Caki2 (cell line): ENCODE measurements around the gene CCDC60. TPM values are rescaled to one million over a fixed set of nuclear protein-coding genes. Genes with fewer than 3 reads are reported as not detected.

Source experiments
- DNase-seq: peaks from one replicate; pipeline ENCODE4 v3.0.0-alpha.2; 2015; ENCODE audit warnings: low read depth
- in situ Hi-C: cut with HindIII; loops from 2 replicates; pipeline ENCODE4 v1.10.0; 2016; ENCODE audit warnings: low sequenced_read_pairs, low pct_unique_long_range_greater_than_20kb, mixed read lengths
- total RNA-seq: library from RNA; depleted of rRNA; stranded (reverse); fragments of >200 nt; shearing (Covaris generic); gene quantifications from 2 replicates; pipeline ENCODE4 v1.2.3, GENCODE V29; 2014; ENCODE audit warnings: low replicate concordance

Gene CCDC60
- total RNA-seq, 1 experiment from 2014 or later = not detected

GRCh38 chr12:119412811-119413794, 78.6 kb downstream of the CCDC60 start:
- in situ Hi-C loops = no loop called here

DNA sequence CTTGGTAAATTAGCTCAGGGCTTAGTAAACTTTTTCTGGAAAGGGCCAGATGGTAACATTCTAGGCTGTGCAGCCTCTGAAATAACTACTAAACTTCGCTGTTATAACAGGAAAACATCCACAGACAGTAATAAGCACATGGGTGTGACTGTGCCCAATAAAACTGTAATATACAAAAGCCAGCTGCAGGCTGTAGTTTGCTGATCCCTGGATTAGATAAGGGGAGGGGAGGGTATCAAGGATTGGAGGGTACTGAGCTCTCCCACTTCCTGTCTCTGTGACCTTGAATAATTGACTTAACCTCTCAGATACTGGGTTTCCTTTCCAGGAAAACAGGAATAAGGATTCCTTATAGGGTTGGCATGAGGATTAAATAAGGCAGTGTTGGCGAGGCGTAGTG, 81.2 kb downstream of the CCDC60 start:
- in situ Hi-C loops = no loop called here

More at GRCh38 chr12:119412811-119413794, 78.6 kb downstream of the CCDC60 start:
- DNase-seq = peak; percentile 48

GRCh38 chr12:119417440-119417839, 82.9 kb downstream of the CCDC60 start:
- in situ Hi-C loops = no loop called here

More for the DNA sequence above, 81.2 kb downstream of the CCDC60 start:
- DNase-seq = no peak

DNA sequence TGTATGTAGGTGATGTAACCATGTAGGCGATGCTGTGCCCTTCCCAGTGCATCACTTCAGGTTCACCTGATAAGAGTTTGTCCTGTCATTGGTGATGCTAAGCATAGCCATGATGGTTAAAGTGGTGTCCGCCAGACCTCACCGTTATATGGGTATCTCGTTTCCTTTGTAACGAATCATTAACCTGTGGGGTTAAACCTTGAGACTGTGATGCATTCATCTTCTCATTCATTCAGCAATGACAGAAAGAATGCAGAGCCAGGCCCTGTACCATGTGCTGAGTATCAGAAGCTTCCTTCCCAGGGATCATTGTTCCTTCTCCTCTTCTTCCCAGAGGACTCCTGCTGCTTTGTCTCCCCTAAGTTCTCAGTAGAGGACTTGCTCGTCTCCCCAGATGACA, 84.9 kb downstream of the CCDC60 start:
- no peak for DNase-seq
- in situ Hi-C loops = no loop called here

More at GRCh38 chr12:119417440-119417839, 82.9 kb downstream of the CCDC60 start:
- no peak for DNase-seq

GRCh38 chr12:119423285-119423684, 88.8 kb downstream of the CCDC60 start:
- in situ Hi-C loops = no loop called here
- DNase-seq = no peak

- no peak for DNase-seq
- in situ Hi-C loops = no loop called here
These were observed 91.1 kb downstream of the CCDC60 start for GRCh38 chr12:119425623-119426022.

DNA sequence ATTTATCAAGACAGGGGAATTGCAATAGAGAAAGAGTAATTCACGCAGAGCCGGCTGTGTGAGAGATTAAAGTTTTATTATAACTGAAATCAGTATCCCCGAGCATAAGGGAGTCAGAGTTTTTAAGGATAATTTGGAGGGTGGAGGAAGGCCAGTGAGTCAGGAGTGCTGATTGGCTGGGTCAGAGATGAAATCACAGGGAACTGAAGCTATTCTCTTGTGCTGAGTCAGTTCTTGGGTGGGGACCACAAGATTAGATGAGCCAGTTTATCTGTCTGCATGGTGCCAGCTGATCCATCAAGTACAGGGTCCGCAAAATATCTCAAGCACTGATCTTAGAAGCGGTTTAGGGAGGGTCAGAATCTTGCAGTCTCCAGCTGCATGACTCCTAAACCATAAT, 96.6 kb downstream of the CCDC60 start:
- in situ Hi-C loops = no loop called here
- no peak for DNase-seq

DNA sequence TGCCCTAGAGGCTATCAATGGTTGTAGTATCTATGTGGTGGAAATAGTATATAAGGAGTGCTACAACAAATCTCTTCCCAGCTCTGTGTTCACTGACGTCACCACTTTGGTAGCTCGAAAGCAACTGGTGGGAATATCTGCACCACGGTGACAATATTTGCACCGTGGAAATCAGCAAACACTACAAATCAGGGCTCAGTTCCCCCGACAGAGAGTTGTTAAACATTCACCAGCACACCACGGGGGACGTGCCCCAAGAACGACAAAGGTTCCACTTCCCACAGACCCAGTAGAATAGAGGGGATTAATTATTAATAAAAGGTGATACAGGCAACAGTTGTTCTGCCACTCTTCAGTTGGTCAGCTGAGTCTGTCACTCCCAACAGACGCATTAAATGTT, 98.4 kb downstream of the CCDC60 start:
- DNase-seq = peak; percentile 19
- in situ Hi-C loops = no loop called here

DNA sequence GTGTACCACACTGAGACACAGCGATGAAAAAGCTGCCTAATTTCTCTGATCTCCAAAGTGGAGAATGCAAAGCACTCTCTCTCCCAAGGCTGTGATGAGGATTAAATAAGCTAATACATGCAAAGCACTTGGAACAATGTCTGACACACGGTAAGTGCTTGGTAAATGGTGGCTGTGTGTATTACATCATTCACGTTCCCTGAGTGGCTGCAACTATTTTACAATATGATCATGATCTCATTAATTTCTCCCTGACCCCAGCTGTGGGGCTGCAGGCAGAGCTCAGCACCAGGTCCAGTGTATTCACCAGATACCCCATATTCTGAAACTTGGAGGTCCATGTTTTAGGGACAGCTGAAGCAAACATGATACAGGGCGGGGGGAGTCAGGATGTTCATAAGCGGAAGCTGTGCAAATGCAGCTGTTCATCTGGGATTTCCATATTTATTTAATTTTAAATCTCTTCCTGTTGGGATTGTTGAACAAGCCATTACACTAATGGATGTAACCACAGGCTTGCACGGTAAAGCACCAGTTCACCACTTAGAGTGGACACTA, 106.4 kb downstream of the CCDC60 start:
- in situ Hi-C loops = no loop called here
- no peak for DNase-seq

DNA sequence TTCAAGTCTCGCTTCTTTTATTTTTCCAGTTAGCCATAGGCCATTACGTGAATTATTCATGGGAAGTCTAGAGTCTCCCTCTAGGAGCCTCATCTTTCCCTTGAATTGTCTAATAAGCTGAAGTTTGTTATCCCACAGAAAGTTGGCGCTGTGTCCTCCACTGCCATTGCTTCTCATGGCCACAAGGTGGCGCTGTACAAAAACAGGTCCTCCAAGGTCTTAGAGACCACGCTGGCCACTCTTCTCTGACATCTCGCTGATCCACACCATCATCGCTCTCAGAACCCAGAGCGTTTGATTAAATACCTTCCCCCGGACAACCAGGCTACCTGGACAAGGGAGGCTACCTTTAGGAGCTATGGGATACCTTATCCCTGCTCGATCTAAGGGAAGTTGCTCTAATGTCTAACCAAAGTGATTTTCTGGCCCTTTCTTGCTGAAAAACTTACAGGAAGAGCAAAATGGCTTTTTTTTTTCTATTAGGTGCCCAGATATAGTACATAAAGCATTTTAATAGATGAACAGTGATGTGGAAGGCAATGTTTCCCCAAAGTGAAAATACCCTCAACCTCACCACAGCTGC, 110.0 kb downstream of the CCDC60 start:
- in situ Hi-C loops = no loop called here
- DNase-seq = peak; percentile 75

DNA sequence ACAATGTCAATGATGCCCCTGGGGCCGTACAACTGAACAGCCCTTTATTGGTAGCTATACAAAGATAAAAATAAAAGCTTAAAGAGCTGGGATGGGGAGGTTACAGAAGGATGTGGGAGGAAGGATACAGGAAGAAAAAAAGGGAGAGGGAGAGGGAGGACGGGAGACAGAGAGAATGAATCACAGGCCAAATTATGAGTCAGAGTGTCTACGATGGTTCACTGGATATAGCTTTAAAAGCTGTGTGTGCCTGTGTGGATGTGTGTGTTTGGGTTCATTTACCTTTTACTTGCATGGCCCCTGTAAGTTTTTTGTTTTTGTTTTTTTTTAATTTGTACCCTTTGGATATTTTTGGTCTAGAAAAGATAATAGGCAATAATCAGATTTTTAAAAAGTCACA, 111.9 kb downstream of the CCDC60 start:
- in situ Hi-C loops = no loop called here
- peak; percentile 64 for DNase-seq

DNA sequence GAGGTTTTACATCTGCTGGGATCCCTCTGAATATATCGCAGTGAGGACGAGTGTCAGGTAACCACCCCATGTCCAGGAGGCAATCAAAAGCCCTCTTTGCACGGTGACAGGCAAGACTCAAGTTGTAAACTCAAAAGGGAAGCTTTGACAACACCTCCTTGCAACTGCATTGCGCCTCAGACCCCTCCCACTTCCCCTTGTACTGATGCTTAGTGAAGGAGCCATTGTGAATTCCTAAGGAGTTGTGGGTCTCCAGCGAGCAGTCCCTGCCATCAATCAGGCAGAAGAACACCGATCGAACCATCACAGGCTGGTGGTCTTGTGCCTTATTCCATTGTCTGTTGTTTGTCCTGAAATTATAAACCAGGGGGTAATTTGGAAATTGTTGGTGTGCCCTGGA, 112.6 kb downstream of the CCDC60 start:
- DNase-seq = no peak

GRCh38 chr12:119447618-119448017, 113.1 kb downstream of the CCDC60 start:
- in situ Hi-C loops = no loop called here
- DNase-seq = no peak

More for the DNA sequence above, 112.6 kb downstream of the CCDC60 start:
- in situ Hi-C loops = no loop called here

- DNase-seq = peak; percentile 21
- in situ Hi-C loops = no loop called here
These were observed 114.1 kb downstream of the CCDC60 start for GRCh38 chr12:119448611-119449131.

DNA sequence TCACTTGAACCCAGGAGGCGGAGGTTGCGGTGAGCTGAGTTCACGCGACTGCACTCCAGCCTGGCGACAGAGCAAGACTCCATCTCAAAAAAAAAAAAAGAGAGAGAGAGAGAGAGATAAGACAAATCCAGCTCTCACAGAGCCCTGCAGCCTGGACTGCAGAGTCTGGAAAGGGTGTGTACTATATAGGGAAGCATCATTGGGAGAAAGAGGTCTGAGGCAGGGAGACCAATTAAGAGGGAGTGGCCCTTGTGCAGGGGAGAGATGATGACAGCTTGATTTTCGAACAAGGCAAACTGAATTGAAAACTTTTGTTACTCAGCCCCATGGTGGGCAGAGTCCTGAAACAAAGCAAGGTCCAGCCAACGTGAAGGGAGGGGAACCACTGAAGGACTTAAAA, 116.2 kb downstream of the CCDC60 start:
- DNase-seq = no peak
- in situ Hi-C loops = no loop called here

DNA sequence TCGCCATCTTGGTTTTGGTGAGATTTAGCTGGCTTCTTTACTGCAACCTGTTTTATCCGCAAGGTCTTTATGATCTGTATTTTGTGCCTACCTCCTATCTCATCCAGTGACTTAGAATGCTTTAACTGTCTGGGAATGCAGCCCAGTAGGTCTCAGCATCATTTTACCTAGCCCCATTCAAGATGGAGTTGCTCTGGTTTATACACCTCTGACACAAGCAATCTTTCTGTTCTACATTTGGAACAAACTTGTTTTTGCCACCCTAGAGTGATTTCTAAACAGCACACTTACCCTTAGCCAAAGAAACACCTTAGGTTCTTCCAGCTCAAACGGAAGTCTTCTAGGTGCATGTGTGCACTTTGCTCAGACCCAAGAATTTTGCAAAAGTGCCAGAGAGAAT, 122.3 kb downstream of the CCDC60 start:
- no peak for DNase-seq
- in situ Hi-C loops = no loop called here

GRCh38 chr12:119457271-119457670, 122.7 kb downstream of the CCDC60 start:
- DNase-seq = no peak
- in situ Hi-C loops = no loop called here

GRCh38 chr12:119459481-119459880, 125.0 kb downstream of the CCDC60 start:
- in situ Hi-C loops = no loop called here
- DNase-seq = no peak

GRCh38 chr12:119460876-119461275, 126.3 kb downstream of the CCDC60 start:
- in situ Hi-C loops = no loop called here
- DNase-seq = no peak
